CD4-positive, alpha-beta T cell (primary cell): ENCODE data around the gene RAI1. TPM values are rescaled to one million over a fixed set of nuclear protein-coding genes. Genes with fewer than 3 reads are reported as not detected.

Experiments used
- ATAC-seq: fragments of 200-7000 bp; cut with Tn5 transposase; one replicate; pipeline ENCODE4 v1.10.0; 2022; ENCODE audit warnings: mild to moderate bottlenecking; ENCODE audit not compliant: poor library complexity
- CTCF ChIA-PET: fragments of 350-600 bp; sonication (Branson Sonifier 250); formaldehyde crosslinking; loops from one replicate; lab custom pipeline; 2021; ENCODE audit warnings: antibody characterized with exemption, inconsistent platforms; lab: Charles Lee
- POLR2A ChIA-PET: fragments of 350-600 bp; sonication (Branson Sonifier 250); formaldehyde crosslinking; loops from one replicate; lab custom pipeline; 2021; ENCODE audit warnings: antibody characterized with exemption, inconsistent platforms; lab: Charles Lee
- DNase-seq, 14 experiments: peaks; one replicate each; pipeline ENCODE4 v3.0.0-alpha.2; 2013 to 2020; ENCODE audit warnings: mixed read lengths in 2 of 14
- H3K27ac ChIP-seq, 2 donors: one replicate each; pipeline versions ENCODE4 v1.5.1 to v1.7.0; 2013; ENCODE audit warnings: low read length in 2 of 2, low read depth in 1 of 2, mild to moderate bottlenecking in 1 of 2
- H3K27me3 ChIP-seq, 2 experiments: 1 replicate in 1 of 2; 2 replicates in 1 of 2; pipeline versions ENCODE4 v1.6.1 to v1.7.0; 2013; ENCODE audit warnings: low read length in 2 of 2, control low read depth in 1 of 2, mild to moderate bottlenecking in 1 of 2, moderate library complexity in 1 of 2; ENCODE audit not compliant: insufficient read depth in 2 of 2, control insufficient read depth in 1 of 2
- H3K36me3 ChIP-seq: one replicate; pipeline ENCODE4 v1.6.1; 2013; ENCODE audit warnings: low read length, control low read depth; ENCODE audit not compliant: insufficient read depth
- H3K4me1 ChIP-seq: one replicate; pipeline ENCODE4 v1.6.1; 2013; ENCODE audit warnings: low read length, control low read depth; ENCODE audit not compliant: insufficient read depth
- H3K4me3 ChIP-seq: one replicate; pipeline ENCODE4 v1.5.1; 2013; ENCODE audit warnings: mild to moderate bottlenecking, low read length, moderate library complexity
- H3K9me3 ChIP-seq, 2 experiments: 1 replicate in 1 of 2; 2 replicates in 1 of 2; pipeline versions ENCODE4 v1.6.1 to v1.7.0; 2013; ENCODE audit warnings: low read length in 2 of 2, mild to moderate bottlenecking in 2 of 2, control low read depth in 1 of 2, moderate library complexity in 1 of 2; ENCODE audit not compliant: control insufficient read depth in 1 of 2, insufficient read depth in 1 of 2
- H3K27ac Mint-ChIP-seq: one replicate; pipeline ENCODE4 v1.8.0; 2020; ENCODE audit warnings: mixed read lengths
- H3K27me3 Mint-ChIP-seq: one replicate; pipeline ENCODE4 v1.8.0; 2021; ENCODE audit warnings: mixed read lengths
- H3K36me3 Mint-ChIP-seq: one replicate; pipeline ENCODE4 v1.8.0; 2021; ENCODE audit warnings: low read depth, mixed read lengths
- H3K4me1 Mint-ChIP-seq: one replicate; pipeline ENCODE4 v1.8.0; 2021; ENCODE audit warnings: low read depth, mixed read lengths
- H3K4me3 Mint-ChIP-seq: one replicate; pipeline ENCODE4 v1.8.0; 2020; ENCODE audit warnings: mild to moderate bottlenecking, mixed read lengths
- H3K9me3 Mint-ChIP-seq: one replicate; pipeline ENCODE4 v1.8.0; 2020; ENCODE audit warnings: mixed read lengths
- intact Hi-C, 2 experiments: fragments of 100-400 bp; cut with DNase I in 1 of 2; cut with micrococcal nuclease in 1 of 2; formaldehyde crosslinking; loops; one replicate each; pipeline versions ENCODE4 v1.15.1 to v1.9.0; 2023 to 2025; cut with DNase I, micrococcal nuclease
- total RNA-seq, 174 experiments: library from RNA in 2 of 174; stranded (reverse) in 2 of 174; gene quantifications; one replicate each; pipeline ENCODE4 v1.2.3 and lab custom pipeline; 2021 to 2026
- TF ChIP-seq, protein P1 (sequence below): fragments of 200-600 bp; IDR thresholded peaks from one replicate; pipeline ENCODE4 v1.8.0; 2022; ENCODE audit warnings: antibody characterized with exemption, mild to moderate bottlenecking

The RAI1 gene
- total RNA-seq, 2 experiments from 2014 or later = 19.3 to 25.2 TPM

GRCh38 chr17:17679243-17679642 lies 2.0 kb upstream of the RAI1 start:
- no peak for DNase-seq
- H3K27me3 Mint-ChIP-seq = no peaks in the 10 kb centered on the region
- Histone ChIP-seq H3K36me3 (no peaks in the 10 kb centered on the region), H3K27ac (no peak overlapping the region), H3K4me3 (no peak overlapping the region), H3K27me3 (no peaks in the 10 kb centered on the region), H3K9me3 (no peaks in the 10 kb centered on the region), H3K4me1 (peaks cover 37% of the 10 kb centered on the region)
- intact Hi-C loops = no loop called here
- ChIA-PET POLR2A (no interaction called here), CTCF (interaction anchor here (1.3 kb wide), 1 partner anchor 240 kb away, joined by 3 read pairs; no protein-coding TSS in a partner anchor)
- H3K36me3 Mint-ChIP-seq = peaks cover 5% of the 10 kb centered on the region
- peak overlapping the region; percentile 33 for H3K27ac Mint-ChIP-seq
- TF ChIP-seq, protein P1, sequence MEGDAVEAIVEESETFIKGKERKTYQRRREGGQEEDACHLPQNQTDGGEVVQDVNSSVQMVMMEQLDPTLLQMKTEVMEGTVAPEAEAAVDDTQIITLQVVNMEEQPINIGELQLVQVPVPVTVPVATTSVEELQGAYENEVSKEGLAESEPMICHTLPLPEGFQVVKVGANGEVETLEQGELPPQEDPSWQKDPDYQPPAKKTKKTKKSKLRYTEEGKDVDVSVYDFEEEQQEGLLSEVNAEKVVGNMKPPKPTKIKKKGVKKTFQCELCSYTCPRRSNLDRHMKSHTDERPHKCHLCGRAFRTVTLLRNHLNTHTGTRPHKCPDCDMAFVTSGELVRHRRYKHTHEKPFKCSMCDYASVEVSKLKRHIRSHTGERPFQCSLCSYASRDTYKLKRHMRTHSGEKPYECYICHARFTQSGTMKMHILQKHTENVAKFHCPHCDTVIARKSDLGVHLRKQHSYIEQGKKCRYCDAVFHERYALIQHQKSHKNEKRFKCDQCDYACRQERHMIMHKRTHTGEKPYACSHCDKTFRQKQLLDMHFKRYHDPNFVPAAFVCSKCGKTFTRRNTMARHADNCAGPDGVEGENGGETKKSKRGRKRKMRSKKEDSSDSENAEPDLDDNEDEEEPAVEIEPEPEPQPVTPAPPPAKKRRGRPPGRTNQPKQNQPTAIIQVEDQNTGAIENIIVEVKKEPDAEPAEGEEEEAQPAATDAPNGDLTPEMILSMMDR = no peak
- peaks cover 38% of the 10 kb centered on the region for H3K4me1 Mint-ChIP-seq
- ATAC-seq = no peak
- no peaks in the 10 kb centered on the region for H3K9me3 Mint-ChIP-seq
- H3K4me3 Mint-ChIP-seq = peak overlapping the region; percentile 54

- ChIA-PET CTCF (interaction anchor here (1.3 kb wide), 1 partner anchor 240 kb away, joined by 3 read pairs; no protein-coding TSS in a partner anchor), POLR2A (no interaction called here)
- ATAC-seq (no peak), DNase-seq (no peak)
- no peaks in the 10 kb centered on the region for H3K36me3 ChIP-seq
- no peak overlapping the region for H3K4me3 ChIP-seq
- H3K4me1 Mint-ChIP-seq = peaks cover 42% of the 10 kb centered on the region
- no peak overlapping the region for H3K27ac ChIP-seq
- H3K36me3 Mint-ChIP-seq = peaks cover 5% of the 10 kb centered on the region
- no peaks in the 10 kb centered on the region for H3K9me3 Mint-ChIP-seq
- H3K4me3 Mint-ChIP-seq = peak overlapping the region; percentile 54
- H3K4me1 ChIP-seq = peaks cover 37% of the 10 kb centered on the region
- no peaks in the 10 kb centered on the region for H3K27me3 Mint-ChIP-seq
- H3K27me3 ChIP-seq = no peaks in the 10 kb centered on the region
- no peaks in the 10 kb centered on the region for H3K9me3 ChIP-seq
- H3K27ac Mint-ChIP-seq = peak overlapping the region; percentile 33
- TF ChIP-seq, protein P1 = no peak
- intact Hi-C loops = loop anchor here in 1 of 2 experiments (5.0 kb wide), 2 partner anchors 98 to 113 kb away; no protein-coding TSS in a partner anchor
These were observed 1.5 kb upstream of the RAI1 start for GRCh38 chr17:17679748-17680147.

DNA sequence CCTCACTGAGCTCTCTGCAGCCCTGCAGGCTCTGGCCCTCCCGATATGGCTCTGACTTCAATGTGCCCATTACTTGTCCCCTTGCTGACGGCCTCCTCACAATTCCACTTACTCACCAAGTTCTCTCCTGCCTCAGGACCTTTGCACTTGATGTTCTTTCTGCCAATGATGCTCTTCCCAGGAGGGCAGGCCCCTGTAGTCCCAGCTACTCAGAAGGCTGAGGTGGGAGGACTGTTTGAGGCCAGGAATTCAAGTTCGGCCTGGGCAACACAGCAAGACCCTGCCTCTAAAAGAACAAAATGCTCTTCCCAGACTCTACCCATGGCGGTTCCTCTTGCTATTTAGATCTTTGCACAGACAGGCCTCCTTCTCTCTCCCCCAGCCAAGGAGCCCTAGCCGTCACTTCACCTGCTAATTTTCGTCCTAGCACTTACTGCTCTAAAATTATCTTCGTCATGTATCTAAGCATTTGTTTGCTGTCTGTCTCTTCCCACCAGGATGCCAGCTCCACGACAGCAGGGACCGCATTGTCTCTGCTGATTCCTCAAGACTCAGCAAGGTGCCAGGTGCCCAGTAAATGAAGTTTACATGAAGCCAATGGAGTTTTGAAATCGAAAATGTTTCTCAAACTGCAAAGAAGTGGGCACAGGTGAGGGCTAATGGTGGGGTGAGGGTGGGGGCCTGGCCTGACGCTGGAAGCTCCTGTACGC lies 626 bp upstream of the RAI1 start:
- peaks cover 38% of the 10 kb centered on the region for H3K4me1 ChIP-seq
- DNase-seq (peak in 1 of 14 experiments; percentile 8), ATAC-seq (no peak)
- no peaks in the 10 kb centered on the region for H3K9me3 ChIP-seq
- H3K27me3 Mint-ChIP-seq = no peaks in the 10 kb centered on the region
- TF ChIP-seq, protein P1 = no peak
- intact Hi-C loops = loop anchor here (1.0 to 5.0 kb wide), 6 partner anchors 97 to 353 kb away; no protein-coding TSS in a partner anchor
- CTCF ChIA-PET = interaction anchor here (0.8 kb wide), 2 partner anchors 169 to 238 kb away, joined by 3 to 4 read pairs; no protein-coding TSS in a partner anchor
- H3K4me3 Mint-ChIP-seq = peak overlapping the region; percentile 70
- H3K4me1 Mint-ChIP-seq = peaks cover 46% of the 10 kb centered on the region
- H3K4me3 ChIP-seq = peak overlapping the region; percentile 12
- H3K27me3 ChIP-seq = no peaks in the 10 kb centered on the region
- POLR2A ChIA-PET = no interaction called here
- H3K36me3 Mint-ChIP-seq = peaks cover 5% of the 10 kb centered on the region
- H3K27ac Mint-ChIP-seq = peak overlapping the region; percentile 6
- no peaks in the 10 kb centered on the region for H3K36me3 ChIP-seq
- no peak overlapping the region for H3K27ac ChIP-seq
- H3K9me3 Mint-ChIP-seq = no peaks in the 10 kb centered on the region
